ENCODE results near the gene ALG13. TPM values are rescaled to one million over a fixed set of nuclear protein-coding genes. Genes with fewer than 3 reads are reported as not detected.
"Not testable (repeated sequence)": the region's sequence is repeated elsewhere in the genome, so short reads cannot be mapped to it uniquely, and the experiment has no call there.

The ALG13 gene
- 10 to 100 TPM; 29.7 to 38.2 (median 34.5) TPM for polyA plus RNA-seq

DNA sequence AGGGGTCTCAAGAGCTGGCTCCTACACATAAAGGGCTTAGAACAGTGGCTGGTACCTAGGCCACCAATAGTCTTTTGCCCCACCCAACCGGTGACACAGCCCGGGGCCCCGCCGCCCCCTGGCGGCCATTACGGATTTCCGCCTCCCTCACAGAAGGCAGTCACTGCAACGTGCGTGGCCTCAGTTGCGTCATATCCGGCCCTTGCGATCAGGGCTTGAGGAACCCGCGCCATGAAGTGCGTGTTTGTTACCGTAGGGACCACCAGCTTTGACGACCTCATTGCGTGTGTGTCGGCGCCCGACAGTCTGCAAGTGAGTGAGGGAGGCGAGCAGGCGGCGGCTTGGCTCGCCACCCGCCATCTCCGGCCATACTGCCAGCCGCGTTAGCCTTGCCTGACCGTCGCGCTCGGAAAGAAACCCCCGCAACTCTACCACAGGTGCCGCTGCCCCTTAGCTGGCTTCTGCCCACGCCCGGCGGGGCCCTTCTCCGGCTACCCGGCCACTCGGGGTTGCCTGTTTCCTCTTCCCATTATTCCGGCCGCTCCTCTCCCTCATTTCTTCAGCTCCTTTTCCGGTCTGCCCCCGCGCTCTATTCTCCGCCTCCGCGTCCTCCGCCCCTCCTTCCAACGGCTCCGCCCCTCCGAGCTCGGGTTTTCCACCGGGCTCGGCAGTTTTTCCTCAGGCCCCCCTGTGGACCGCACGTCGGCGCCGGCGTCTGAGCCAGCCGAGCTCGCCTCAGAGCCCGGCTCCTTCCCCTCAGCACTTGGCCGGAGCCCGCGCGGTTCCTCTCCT is at the start of gene ALG13:
TSS of gene ALG13 (plus strand) at position 183 of the 792 bp plus-strand sequence. CDS start at position 232, 49 bp downstream.
- Mint-ChIP-seq H3K4me1 (peaks cover 27 to 46% of the 10 kb centered on the region in 2 donors), H3K27ac (peak within 1 kb of the TSS; percentile 95 to 100 (median 98))
- DNase-seq: peak; percentile 87 to 94 (median 91)

DNA sequence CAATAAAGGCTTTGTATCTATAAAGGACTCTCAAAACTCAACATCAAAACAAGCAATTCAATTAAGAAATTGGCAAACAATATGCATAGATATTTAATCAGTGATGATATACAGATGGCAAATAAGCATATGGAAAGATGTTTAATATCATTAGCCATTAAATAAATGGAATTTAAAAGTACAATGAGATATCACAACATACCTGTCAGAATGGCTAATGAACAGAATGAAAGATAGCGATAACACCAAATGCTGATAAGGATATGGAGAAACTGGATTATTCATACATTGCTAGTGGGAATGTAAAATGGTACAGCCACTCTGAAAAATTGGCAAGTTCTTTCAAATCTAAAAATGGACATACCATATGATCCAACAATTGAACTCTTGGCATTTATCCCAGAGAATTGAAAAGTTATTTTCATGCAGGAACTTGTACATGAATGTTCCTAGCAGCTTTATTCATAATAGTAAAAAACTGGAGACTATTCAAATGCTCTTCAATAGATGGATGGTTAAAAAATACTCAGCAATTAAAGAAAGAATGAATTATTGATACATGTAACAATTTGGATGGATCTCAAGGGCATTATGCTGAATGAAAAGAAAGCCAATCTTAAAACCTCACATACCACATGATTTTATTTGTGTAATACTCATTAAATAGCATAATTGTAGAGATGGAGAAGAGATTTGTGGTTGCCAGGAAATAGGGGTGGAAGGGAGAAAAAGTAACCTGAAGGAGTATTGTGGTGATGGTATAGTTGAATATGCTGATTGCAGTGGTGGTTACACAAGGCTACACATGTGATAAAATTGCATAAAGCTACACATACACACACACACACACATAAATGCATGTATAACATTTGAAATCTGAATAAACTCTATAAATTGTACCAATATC is 45.9 kb upstream of the ALG13 start:
- Mint-ChIP-seq H3K4me1 (no peaks in the 10 kb centered on the region), H3K9me3 (no peaks in the 10 kb centered on the region), H3K4me3 (no peak overlapping the region), H3K27me3 (ENCODE audit: low read depth in 3 of 3) (peaks cover 0 to 8% (median 3%) of the 10 kb centered on the region in 3 donors), H3K36me3 (no peaks in the 10 kb centered on the region), H3K27ac (no peak overlapping the region)
- DNase-seq: no peak

More for the DNA sequence above, at the start of gene ALG13:
- H3K27me3 Mint-ChIP-seq (ENCODE audit: low read depth in 3 of 3): peaks cover 12 to 21% (median 15%) of the 10 kb centered on the region in 3 donors
- peak within 1 kb of the TSS; percentile 86 to 97 (median 95) for H3K4me3 Mint-ChIP-seq
- peaks cover 3 to 10% (median 5%) of the 10 kb centered on the region in 3 donors for H3K36me3 Mint-ChIP-seq
- H3K9me3 Mint-ChIP-seq: no peaks in the 10 kb centered on the region

GRCh38 chrX:111641969-111642368 is 39.0 kb upstream of the ALG13 start:
- no peaks in the 10 kb centered on the region for H3K9me3 Mint-ChIP-seq
- no peak overlapping the region for H3K4me3 Mint-ChIP-seq
- peaks cover 0 to 5% (median 4%) of the 10 kb centered on the region in 3 donors for H3K27me3 Mint-ChIP-seq (ENCODE audit: low read depth in 3 of 3)
- H3K27ac Mint-ChIP-seq: no peak overlapping the region
- DNase-seq: no peak
- no peaks in the 10 kb centered on the region for H3K36me3 Mint-ChIP-seq
- no peaks in the 10 kb centered on the region for H3K4me1 Mint-ChIP-seq

DNA sequence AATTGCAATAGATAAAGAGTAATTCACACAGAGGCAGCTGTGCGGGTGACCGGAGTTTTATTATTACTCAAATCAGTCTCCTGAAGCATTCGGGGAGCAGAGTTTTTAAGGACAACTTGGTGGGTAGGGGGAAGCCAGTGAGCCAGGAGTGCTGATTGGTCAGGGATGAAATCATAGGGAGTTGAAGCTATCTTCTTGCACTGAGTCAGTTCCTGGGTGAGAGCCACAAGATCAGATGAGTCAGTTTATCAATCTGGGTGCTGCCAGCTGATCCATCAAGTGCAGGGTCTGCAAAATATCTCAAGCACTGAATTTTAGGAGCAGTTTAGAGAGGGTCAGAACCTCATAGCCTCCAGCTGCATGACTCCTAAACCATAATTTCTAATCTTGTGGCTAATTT is 35.8 kb upstream of the ALG13 start:
- not testable (repeated sequence) for DNase-seq, H3K27ac Mint-ChIP-seq

GRCh38 chrX:111645607-111646006 is 35.4 kb upstream of the ALG13 start:
- Mint-ChIP-seq H3K4me3 (no peak overlapping the region), H3K27me3 (ENCODE audit: low read depth in 3 of 3) (peaks cover 0 to 7% (median 0%) of the 10 kb centered on the region in 3 donors), H3K9me3 (no peaks in the 10 kb centered on the region), H3K4me1 (no peaks in the 10 kb centered on the region), H3K27ac (no peak overlapping the region), H3K36me3 (no peaks in the 10 kb centered on the region)
- DNase-seq: no peak

More for the DNA sequence above, 35.8 kb upstream of the ALG13 start:
- not testable (repeated sequence) for H3K27me3 Mint-ChIP-seq (ENCODE audit: low read depth in 3 of 3); H3K9me3 Mint-ChIP-seq; H3K4me1 Mint-ChIP-seq; H3K4me3 Mint-ChIP-seq; H3K36me3 Mint-ChIP-seq

- DNase-seq: no peak
- Mint-ChIP-seq H3K9me3 (no peaks in the 10 kb centered on the region), H3K36me3 (no peaks in the 10 kb centered on the region), H3K4me3 (no peak overlapping the region), H3K4me1 (no peaks in the 10 kb centered on the region), H3K27ac (no peak overlapping the region), H3K27me3 (ENCODE audit: low read depth in 3 of 3) (peaks cover 0 to 7% (median 0%) of the 10 kb centered on the region in 3 donors)
These were observed 34.5 kb upstream of the ALG13 start for GRCh38 chrX:111646515-111646914.

DNA sequence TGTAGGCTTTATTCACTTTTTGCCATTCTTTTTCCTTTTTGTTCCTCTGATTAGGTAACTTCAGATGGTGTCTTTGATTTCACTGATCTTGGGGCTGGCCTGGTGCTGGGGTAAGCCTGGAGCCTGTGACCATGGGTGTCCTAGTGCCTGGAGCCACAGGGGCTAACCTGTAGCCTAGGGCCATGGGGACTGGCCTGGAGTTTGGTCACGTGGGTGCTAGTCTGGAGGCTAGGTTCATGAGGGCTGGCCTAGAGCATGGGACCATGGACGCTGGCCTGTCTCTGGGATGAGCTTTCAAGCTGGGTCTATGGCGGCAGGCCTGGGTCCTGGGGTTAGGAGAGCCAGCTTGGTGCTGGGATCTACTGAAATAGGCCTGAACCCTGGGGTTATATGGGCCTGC is 32.2 kb upstream of the ALG13 start:
- Mint-ChIP-seq H3K9me3 (no peaks in the 10 kb centered on the region), H3K27ac (no peak overlapping the region), H3K4me3 (no peak overlapping the region), H3K27me3 (ENCODE audit: low read depth in 3 of 3) (peaks cover 0 to 3% (median 0%) of the 10 kb centered on the region in 3 donors), H3K4me1 (no peaks in the 10 kb centered on the region), H3K36me3 (no peaks in the 10 kb centered on the region)
- DNase-seq: no peak

DNA sequence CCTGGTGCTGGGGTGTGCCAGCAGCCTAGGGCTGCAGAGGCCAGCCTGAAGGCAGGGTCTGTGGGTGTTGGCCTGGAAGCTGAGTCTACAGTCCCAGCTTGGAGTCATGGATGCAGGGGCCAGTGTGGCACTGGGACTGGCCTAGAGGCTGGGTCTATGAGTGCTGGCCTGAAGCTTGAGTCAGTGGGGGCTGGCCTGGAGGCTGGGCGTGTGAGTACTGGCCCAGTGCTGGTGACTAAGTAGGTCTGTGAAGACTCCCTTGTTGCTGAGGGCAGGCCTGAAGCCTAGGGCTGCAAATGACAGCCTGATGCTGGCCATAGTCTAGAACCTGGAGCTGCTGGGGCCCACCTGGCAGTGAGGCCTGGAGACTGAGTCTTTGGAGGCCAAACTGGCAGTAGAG is 31.3 kb upstream of the ALG13 start:
- H3K4me1 Mint-ChIP-seq: no peaks in the 10 kb centered on the region
- no peak overlapping the region for H3K4me3 Mint-ChIP-seq
- no peaks in the 10 kb centered on the region for H3K36me3 Mint-ChIP-seq
- peaks cover 0 to 3% (median 0%) of the 10 kb centered on the region in 3 donors for H3K27me3 Mint-ChIP-seq (ENCODE audit: low read depth in 3 of 3)
- DNase-seq: no peak
- H3K9me3 Mint-ChIP-seq: no peaks in the 10 kb centered on the region
- no peak overlapping the region for H3K27ac Mint-ChIP-seq

GRCh38 chrX:111650845-111651244 is 30.1 kb upstream of the ALG13 start:
- H3K36me3 Mint-ChIP-seq: no peaks in the 10 kb centered on the region
- no peak for DNase-seq

GRCh38 chrX:111652719-111653118 is 28.3 kb upstream of the ALG13 start:
- Mint-ChIP-seq H3K9me3 (no peaks in the 10 kb centered on the region), H3K4me1 (no peaks in the 10 kb centered on the region), H3K27me3 (ENCODE audit: low read depth in 3 of 3) (peaks cover 0 to 3% (median 0%) of the 10 kb centered on the region in 3 donors), H3K27ac (no peak overlapping the region), H3K36me3 (no peaks in the 10 kb centered on the region), H3K4me3 (no peak overlapping the region)
- DNase-seq: no peak

More at GRCh38 chrX:111650845-111651244, 30.1 kb upstream of the ALG13 start:
- no peak overlapping the region for H3K4me3 Mint-ChIP-seq
- H3K27ac Mint-ChIP-seq: no peak overlapping the region
- no peaks in the 10 kb centered on the region for H3K4me1 Mint-ChIP-seq
- H3K9me3 Mint-ChIP-seq: no peaks in the 10 kb centered on the region
- peaks cover 0 to 3% (median 0%) of the 10 kb centered on the region in 3 donors for H3K27me3 Mint-ChIP-seq (ENCODE audit: low read depth in 3 of 3)

DNA sequence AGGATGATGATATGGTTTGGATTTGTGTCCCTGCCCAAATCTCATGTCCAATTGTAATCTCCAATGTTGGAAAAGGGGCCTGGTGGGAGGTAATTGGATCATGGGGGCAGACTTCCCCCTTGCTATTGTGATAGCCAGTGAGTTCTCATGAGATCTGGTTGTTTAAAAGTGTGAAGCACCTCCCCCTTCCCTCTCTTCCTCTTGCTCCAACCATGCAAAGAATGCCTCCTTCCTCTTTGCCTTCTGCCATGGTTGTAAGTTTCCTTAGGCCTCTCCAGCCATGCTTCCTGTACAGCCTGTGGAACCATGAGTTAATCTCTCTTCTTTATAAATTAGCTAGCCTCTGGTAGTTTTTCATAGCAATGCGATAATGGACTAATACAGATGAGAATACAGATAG is 19.7 kb upstream of the ALG13 start:
- H3K9me3 Mint-ChIP-seq: no peaks in the 10 kb centered on the region
- no peak overlapping the region for H3K4me3 Mint-ChIP-seq
- peaks cover 0 to 10% (median 4%) of the 10 kb centered on the region in 3 donors for H3K27me3 Mint-ChIP-seq (ENCODE audit: low read depth in 3 of 3)
- DNase-seq: no peak
- H3K4me1 Mint-ChIP-seq: no peaks in the 10 kb centered on the region
- no peaks in the 10 kb centered on the region for H3K36me3 Mint-ChIP-seq
- no peak overlapping the region for H3K27ac Mint-ChIP-seq

GRCh38 chrX:111662292-111662691 is 18.7 kb upstream of the ALG13 start:
- peaks cover 0 to 10% (median 4%) of the 10 kb centered on the region in 3 donors for H3K27me3 Mint-ChIP-seq (ENCODE audit: low read depth in 3 of 3)
- H3K27ac Mint-ChIP-seq: no peak overlapping the region
- DNase-seq: no peak
- H3K4me3 Mint-ChIP-seq: no peak overlapping the region
- no peaks in the 10 kb centered on the region for H3K4me1 Mint-ChIP-seq
- no peaks in the 10 kb centered on the region for H3K9me3 Mint-ChIP-seq
- no peaks in the 10 kb centered on the region for H3K36me3 Mint-ChIP-seq

DNA sequence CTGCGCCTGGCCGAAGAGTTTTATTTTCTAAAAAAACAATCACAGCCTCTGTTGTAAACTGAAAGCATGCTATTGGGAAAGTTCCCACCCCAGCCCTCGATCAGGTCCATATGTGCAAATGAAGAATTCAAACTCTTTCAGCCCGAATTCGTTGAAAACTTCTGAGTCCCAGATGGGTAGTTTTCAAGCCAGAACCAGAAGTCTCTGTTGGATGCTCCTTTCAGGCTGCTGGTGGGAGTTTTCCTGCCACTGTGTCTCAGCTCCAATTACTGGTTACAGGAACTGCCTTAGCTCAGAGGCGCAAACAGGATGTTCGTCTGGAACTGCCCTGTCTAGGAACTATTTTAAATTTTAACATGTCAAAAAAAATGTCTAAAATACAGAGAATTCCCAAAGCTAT is 9.3 kb upstream of the ALG13 start:
- Mint-ChIP-seq H3K36me3 (no peaks in the 10 kb centered on the region), H3K4me1 (no peaks in the 10 kb centered on the region), H3K4me3 (no peak overlapping the region), H3K27ac (no peak overlapping the region), H3K27me3 (ENCODE audit: low read depth in 3 of 3) (peaks cover 0 to 14% (median 3%) of the 10 kb centered on the region in 3 donors), H3K9me3 (no peaks in the 10 kb centered on the region)
- no peak for DNase-seq

DNA sequence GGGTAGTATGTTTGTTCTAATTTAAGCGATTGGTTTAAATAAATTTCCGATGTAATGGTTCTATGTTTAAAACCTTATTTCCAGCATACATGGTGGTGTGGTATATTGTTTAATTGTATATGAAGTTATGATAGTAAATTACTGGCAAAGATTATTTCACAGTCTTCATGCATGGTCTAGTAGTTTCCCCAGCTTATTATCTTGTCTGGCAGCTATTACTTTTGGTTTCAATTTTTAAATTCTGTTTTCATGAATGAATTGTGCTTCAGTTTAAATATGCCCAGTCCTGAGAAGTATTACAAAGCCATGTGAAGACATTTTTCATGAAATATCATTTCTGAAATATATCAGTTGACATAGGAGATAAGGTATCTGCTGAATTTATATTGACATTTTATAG is 6.3 kb downstream of the ALG13 start:
- Mint-ChIP-seq H3K27ac (peak overlapping the region in 1 of 6 donors; percentile 15), H3K4me1 (peaks cover 16 to 37% of the 10 kb centered on the region in 2 donors), H3K27me3 (ENCODE audit: low read depth in 3 of 3) (peaks cover 0 to 4% (median 3%) of the 10 kb centered on the region in 3 donors), H3K4me3 (no peak overlapping the region), H3K9me3 (no peaks in the 10 kb centered on the region), H3K36me3 (peaks cover 9 to 42% (median 17%) of the 10 kb centered on the region in 3 donors)
- no peak for DNase-seq

Measured in immature natural killer cell (primary cell).